Hepatocyte (in vitro differentiated cells): ENCODE measurements around the gene LPAR1.

ENCODE experiments used
- EZH2 ChIP-seq: fragments of 200-600 bp; sonication (generic); IDR thresholded peaks from 2 replicates; pipeline ENCODE4 v1.6.1; 2016; ENCODE audit warnings: antibody characterized with exemption, mild to moderate bottlenecking, borderline replicate concordance
- EZH2phosphoT487 ChIP-seq: fragments of 200-600 bp; sonication (generic); IDR thresholded peaks from one replicate; pipeline ENCODE4 v1.6.1; 2018; ENCODE audit warnings: antibody characterized with exemption, mild to moderate bottlenecking, low read depth, moderate library complexity; ENCODE audit not compliant: unreplicated experiment, severe bottlenecking
- TF ChIP-seq, protein P1 (sequence below): fragments of 200-600 bp; sonication (generic); IDR thresholded peaks from 2 replicates; pipeline ENCODE4 v1.5.1; 2016; ENCODE audit warnings: antibody characterized with exemption, mild to moderate bottlenecking; ENCODE audit not compliant: poor library complexity

DNA sequence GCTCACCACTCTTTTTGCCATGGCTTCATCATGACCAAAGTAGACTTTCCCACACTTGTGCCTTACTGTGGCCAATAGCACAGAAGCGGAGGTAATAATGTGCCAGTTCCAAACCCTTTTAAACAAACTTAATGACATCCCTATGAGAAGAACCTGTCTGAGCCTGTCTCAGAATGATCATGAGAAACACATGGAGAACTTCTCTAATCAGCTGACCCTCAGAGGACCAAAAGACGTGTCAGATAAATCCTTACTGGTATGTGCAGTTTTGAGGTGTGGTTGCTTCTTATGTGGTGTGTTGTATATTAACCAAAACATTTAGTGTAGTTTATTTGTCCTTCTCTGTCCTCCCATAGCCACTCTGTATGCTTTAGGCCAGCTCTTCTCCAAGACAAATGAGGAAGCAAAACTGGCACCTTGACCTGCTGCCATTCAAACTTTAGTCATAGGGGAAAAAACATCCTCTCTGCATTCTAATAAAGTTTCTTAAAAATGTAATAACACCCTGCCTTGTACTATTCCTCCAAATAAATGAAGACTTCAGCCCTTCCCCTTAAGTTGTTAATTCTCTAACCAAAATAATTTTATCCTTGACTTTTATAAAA, 200.8 kb downstream of the LPAR1 start:
- TF ChIP-seq, protein P1, sequence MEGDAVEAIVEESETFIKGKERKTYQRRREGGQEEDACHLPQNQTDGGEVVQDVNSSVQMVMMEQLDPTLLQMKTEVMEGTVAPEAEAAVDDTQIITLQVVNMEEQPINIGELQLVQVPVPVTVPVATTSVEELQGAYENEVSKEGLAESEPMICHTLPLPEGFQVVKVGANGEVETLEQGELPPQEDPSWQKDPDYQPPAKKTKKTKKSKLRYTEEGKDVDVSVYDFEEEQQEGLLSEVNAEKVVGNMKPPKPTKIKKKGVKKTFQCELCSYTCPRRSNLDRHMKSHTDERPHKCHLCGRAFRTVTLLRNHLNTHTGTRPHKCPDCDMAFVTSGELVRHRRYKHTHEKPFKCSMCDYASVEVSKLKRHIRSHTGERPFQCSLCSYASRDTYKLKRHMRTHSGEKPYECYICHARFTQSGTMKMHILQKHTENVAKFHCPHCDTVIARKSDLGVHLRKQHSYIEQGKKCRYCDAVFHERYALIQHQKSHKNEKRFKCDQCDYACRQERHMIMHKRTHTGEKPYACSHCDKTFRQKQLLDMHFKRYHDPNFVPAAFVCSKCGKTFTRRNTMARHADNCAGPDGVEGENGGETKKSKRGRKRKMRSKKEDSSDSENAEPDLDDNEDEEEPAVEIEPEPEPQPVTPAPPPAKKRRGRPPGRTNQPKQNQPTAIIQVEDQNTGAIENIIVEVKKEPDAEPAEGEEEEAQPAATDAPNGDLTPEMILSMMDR, result no peak
- TF ChIP-seq EZH2, result no peak
- no peak for TF ChIP-seq EZH2phosphoT487
